MCF 10A (cell line): ENCODE data around the gene DLD. TPM values are rescaled to one million over a fixed set of nuclear protein-coding genes. Genes with fewer than 3 reads are reported as not detected.

Experiments
- BruUV-seq: library from RNA; stranded (reverse); fragments of 400-500 nt; replicated peaks from 2 replicates; lab custom pipeline; 2021; lab: Mats Ljungman, UMichigan
- CTCF ChIA-PET: fragments of 300-600 bp; sonication (Branson Sonifier 250); formaldehyde crosslinking; extraction: SDS; loops from one replicate; lab custom pipeline; 2021; ENCODE audit warnings: antibody characterized with exemption, inconsistent platforms; lab: Yijun Ruan, JAX
- POLR2A ChIA-PET: fragments of 300-600, 350-650 bp; sonication (Branson Sonifier 250); formaldehyde crosslinking; extraction: SDS; loops from one replicate; lab custom pipeline; 2020; ENCODE audit warnings: antibody characterized with exemption, inconsistent platforms; lab: Yijun Ruan, JAX
- DNase-seq: peaks from one replicate; pipeline ENCODE4 v3.0.0-alpha.2; 2018; ENCODE audit not compliant: unreplicated experiment
- H3K27ac Mint-ChIP-seq: one replicate; pipeline ENCODE4 v1.8.0; 2022; ENCODE audit warnings: mild to moderate bottlenecking, low read depth, mixed read lengths; ENCODE audit not compliant: unreplicated experiment
- H3K27me3 Mint-ChIP-seq: one replicate; pipeline ENCODE4 v1.8.0; 2022; ENCODE audit warnings: mixed read lengths; ENCODE audit not compliant: insufficient read depth, unreplicated experiment
- H3K36me3 Mint-ChIP-seq: one replicate; pipeline ENCODE4 v1.8.0; 2022; ENCODE audit warnings: mild to moderate bottlenecking, moderate library complexity, mixed read lengths; ENCODE audit not compliant: insufficient read depth, unreplicated experiment
- H3K4me1 Mint-ChIP-seq: one replicate; pipeline ENCODE4 v1.8.0; 2022; ENCODE audit warnings: mixed read lengths; ENCODE audit not compliant: insufficient read depth, unreplicated experiment
- H3K4me3 Mint-ChIP-seq: one replicate; pipeline ENCODE4 v1.8.0; 2022; ENCODE audit warnings: mild to moderate bottlenecking, moderate library complexity, mixed read lengths; ENCODE audit not compliant: unreplicated experiment
- H3K9me3 Mint-ChIP-seq: one replicate; pipeline ENCODE4 v1.8.0; 2022; ENCODE audit warnings: mixed read lengths; ENCODE audit not compliant: unreplicated experiment
- intact Hi-C: fragments of 100-400 bp; cut with micrococcal nuclease; formaldehyde crosslinking; loops from 2 replicates; pipeline ENCODE4 v1.14.1; 2022
- total RNA-seq: library from RNA; stranded (reverse); gene quantifications from 2 replicates; pipeline ENCODE4 v1.2.3, GENCODE V29; 2022
- TF ChIP-seq, protein P1 (sequence below): fragments of 200-600 bp; IDR thresholded peaks from one replicate; pipeline ENCODE4 v1.8.0; 2022; ENCODE audit warnings: antibody characterized with exemption, mild to moderate bottlenecking; ENCODE audit not compliant: unreplicated experiment

The DLD gene
- total RNA-seq, 1 experiment from 2014 or later, result 83.0 TPM

GRCh38 chr7:107958764-107959526 is 68.0 kb downstream of the DLD start:
- Mint-ChIP-seq H3K36me3 (no peaks in the 10 kb centered on the region), H3K27ac (peak overlapping the region; percentile 91), H3K4me3 (no peak overlapping the region), H3K27me3 (no peaks in the 10 kb centered on the region), H3K9me3 (no peaks in the 10 kb centered on the region), H3K4me1 (peaks cover 27% of the 10 kb centered on the region)
- DNase-seq, result peak; percentile 92
- TF ChIP-seq, protein P1, sequence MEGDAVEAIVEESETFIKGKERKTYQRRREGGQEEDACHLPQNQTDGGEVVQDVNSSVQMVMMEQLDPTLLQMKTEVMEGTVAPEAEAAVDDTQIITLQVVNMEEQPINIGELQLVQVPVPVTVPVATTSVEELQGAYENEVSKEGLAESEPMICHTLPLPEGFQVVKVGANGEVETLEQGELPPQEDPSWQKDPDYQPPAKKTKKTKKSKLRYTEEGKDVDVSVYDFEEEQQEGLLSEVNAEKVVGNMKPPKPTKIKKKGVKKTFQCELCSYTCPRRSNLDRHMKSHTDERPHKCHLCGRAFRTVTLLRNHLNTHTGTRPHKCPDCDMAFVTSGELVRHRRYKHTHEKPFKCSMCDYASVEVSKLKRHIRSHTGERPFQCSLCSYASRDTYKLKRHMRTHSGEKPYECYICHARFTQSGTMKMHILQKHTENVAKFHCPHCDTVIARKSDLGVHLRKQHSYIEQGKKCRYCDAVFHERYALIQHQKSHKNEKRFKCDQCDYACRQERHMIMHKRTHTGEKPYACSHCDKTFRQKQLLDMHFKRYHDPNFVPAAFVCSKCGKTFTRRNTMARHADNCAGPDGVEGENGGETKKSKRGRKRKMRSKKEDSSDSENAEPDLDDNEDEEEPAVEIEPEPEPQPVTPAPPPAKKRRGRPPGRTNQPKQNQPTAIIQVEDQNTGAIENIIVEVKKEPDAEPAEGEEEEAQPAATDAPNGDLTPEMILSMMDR, result no peak
- intact Hi-C loops, result no loop called here
- ChIA-PET CTCF (interaction anchor here (0.6 to 1.1 kb wide), 5 partner anchors 8 to 148 kb away, joined by 4 to 7 read pairs (median 5); no protein-coding TSS in a partner anchor), POLR2A (interaction anchor here (0.5 to 13.0 kb wide), 22 partner anchors 8 to 790 kb away, joined by 3 to 337 read pairs (median 6); partner anchors contain the start of genes HBP1 and LAMB1)
- no TSS peak for BruUV-seq

DNA sequence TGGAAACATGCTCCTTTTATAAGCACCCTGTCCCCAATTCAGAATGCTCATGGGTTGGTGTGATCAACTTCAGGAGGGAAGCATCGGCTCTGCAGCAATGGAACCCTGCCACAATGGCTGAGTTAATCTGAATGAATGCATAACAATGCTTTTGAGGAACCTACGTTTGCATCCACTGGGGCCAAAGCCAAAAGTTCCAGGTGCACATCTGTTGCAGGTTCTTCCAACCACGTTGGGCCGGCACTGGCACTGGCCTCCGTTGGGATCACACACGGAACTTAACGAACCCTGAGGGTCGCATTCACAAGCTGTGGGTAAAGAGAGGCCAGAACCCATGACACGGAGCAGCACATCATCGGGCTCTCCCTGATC is 68.5 kb downstream of the DLD start:
- intact Hi-C loops, result no loop called here
- no peaks in the 10 kb centered on the region for H3K27me3 Mint-ChIP-seq
- no peak overlapping the region for H3K4me3 Mint-ChIP-seq
- no peak overlapping the region for H3K27ac Mint-ChIP-seq
- TF ChIP-seq, protein P1, result no peak
- no peaks in the 10 kb centered on the region for H3K36me3 Mint-ChIP-seq
- POLR2A ChIA-PET, result interaction anchor here (0.5 to 13.0 kb wide), 11 partner anchors 10 to 395 kb away, joined by 3 to 337 read pairs (median 11); partner anchors contain the start of gene LAMB1
- BruUV-seq, result no TSS peak
- peaks cover 27% of the 10 kb centered on the region for H3K4me1 Mint-ChIP-seq
- CTCF ChIA-PET, result no interaction called here
- H3K9me3 Mint-ChIP-seq, result no peaks in the 10 kb centered on the region
- no peak for DNase-seq

GRCh38 chr7:107960272-107960671 is 69.3 kb downstream of the DLD start:
- POLR2A ChIA-PET, result interaction anchor here (0.6 to 13.0 kb wide), 8 partner anchors 10 to 535 kb away, joined by 3 to 337 read pairs (median 4); partner anchors contain the start of gene LAMB1
- Mint-ChIP-seq H3K4me3 (no peak overlapping the region), H3K36me3 (no peaks in the 10 kb centered on the region), H3K27ac (no peak overlapping the region), H3K4me1 (peaks cover 27% of the 10 kb centered on the region), H3K27me3 (no peaks in the 10 kb centered on the region), H3K9me3 (no peaks in the 10 kb centered on the region)
- DNase-seq, result no peak
- TF ChIP-seq, protein P1, result no peak
- intact Hi-C loops, result no loop called here
- no TSS peak for BruUV-seq
- CTCF ChIA-PET, result interaction anchor here (0.6 to 1.1 kb wide), 3 partner anchors 12 to 151 kb away, joined by 3 read pairs; no protein-coding TSS in a partner anchor

DNA sequence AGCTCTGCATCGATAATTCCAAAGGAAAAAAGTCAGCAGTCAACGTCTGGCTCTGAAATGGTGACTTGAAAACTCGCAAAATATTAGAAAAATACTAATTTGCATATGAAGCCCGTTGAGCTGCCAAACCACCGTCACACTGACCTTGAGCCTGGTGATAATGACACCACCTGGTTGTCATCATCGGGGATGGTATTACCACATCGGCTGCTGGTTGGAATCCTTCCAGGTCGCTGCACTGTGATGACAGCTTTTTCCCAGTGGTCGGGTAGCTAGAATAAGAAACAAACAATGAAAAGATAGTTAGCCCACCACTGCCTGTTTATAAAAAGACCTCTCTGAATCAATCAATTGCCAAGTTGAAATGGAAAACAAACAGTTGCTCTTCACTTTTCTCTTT is 70.4 kb downstream of the DLD start:
- no peak overlapping the region for H3K4me3 Mint-ChIP-seq
- H3K36me3 Mint-ChIP-seq, result no peaks in the 10 kb centered on the region
- no peaks in the 10 kb centered on the region for H3K27me3 Mint-ChIP-seq
- ChIA-PET POLR2A (interaction anchor here (0.7 to 13.0 kb wide), 11 partner anchors 9 to 104 kb away, joined by 3 to 337 read pairs (median 4); partner anchors contain the start of gene LAMB1), CTCF (interaction anchor here (0.6 to 1.9 kb wide), 5 partner anchors 9 to 55 kb away, joined by 3 to 5 read pairs (median 3); no protein-coding TSS in a partner anchor)
- no TSS peak for BruUV-seq
- intact Hi-C loops, result no loop called here
- TF ChIP-seq, protein P1, result no peak
- DNase-seq, result peak; percentile 33
- no peaks in the 10 kb centered on the region for H3K9me3 Mint-ChIP-seq
- H3K4me1 Mint-ChIP-seq, result peaks cover 27% of the 10 kb centered on the region
- H3K27ac Mint-ChIP-seq, result peak overlapping the region; percentile 74
